SU-DHL-6 (cell line): ENCODE measurements around the gene KCNC3.

Source experiments
- H2AFZ ChIP-seq: fragments of 200-600 bp; sonication (generic); 2 replicates; pipeline ENCODE4 v1.6.1; 2014; ENCODE audit warnings: low read depth, mild to moderate bottlenecking, moderate library complexity, mixed read lengths, antibody characterized with exemption, low read length; ENCODE audit not compliant: severe bottlenecking
- H3F3A ChIP-seq: fragments of 200-600 bp; shearing (Covaris generic); 2 replicates; pipeline ENCODE4 v1.6.0; 2016; ENCODE audit warnings: antibody characterized with exemption, mild to moderate bottlenecking; ENCODE audit not compliant: insufficient read depth
- H3K27ac ChIP-seq: fragments of 200-600 bp; sonication (generic); 2 replicates; pipeline ENCODE4 v1.5.1; 2016; ENCODE audit warnings: low read depth, mild to moderate bottlenecking, low read length, moderate library complexity, mixed read lengths
- H3K27me3 ChIP-seq: fragments of 200-600 bp; sonication (generic), shearing (Covaris generic); 2 replicates; pipeline ENCODE4 v1.6.0; 2014; ENCODE audit warnings: mild to moderate bottlenecking, low read length
- H3K36me3 ChIP-seq: fragments of 200-600 bp; sonication (generic); 2 replicates; pipeline ENCODE4 v1.6.1; 2014; ENCODE audit warnings: mild to moderate bottlenecking, low read length, mixed read lengths
- H3K4me2 ChIP-seq: fragments of 300-600, 200-600 bp; shearing (Covaris generic), sonication (generic); 2 replicates; pipeline ENCODE4 v1.6.0; 2014; ENCODE audit warnings: low read length, low read depth, mild to moderate bottlenecking; ENCODE audit not compliant: poor library complexity, severe bottlenecking
- H3K4me3 ChIP-seq: fragments of 200-600 bp; sonication (generic); 2 replicates; pipeline ENCODE4 v1.5.1; 2014; ENCODE audit warnings: antibody characterized with exemption, low read length, mild to moderate bottlenecking, mixed read lengths; ENCODE audit not compliant: insufficient read depth, poor library complexity, severe bottlenecking
- H3K79me2 ChIP-seq: fragments of 200-600 bp; sonication (generic); 2 replicates; pipeline ENCODE4 v1.6.1; 2014; ENCODE audit warnings: mild to moderate bottlenecking, low read length, moderate library complexity; ENCODE audit not compliant: insufficient read depth
- H3K9ac ChIP-seq: fragments of 200-600 bp; sonication (generic); 2 replicates; pipeline ENCODE4 v1.7.0; 2014; ENCODE audit warnings: mild to moderate bottlenecking, low read length
- H3K9me2 ChIP-seq: fragments of 200-600 bp; sonication (generic); replicated peaks from 2 replicates; pipeline ENCODE4 v1.6.1; 2014; ENCODE audit warnings: low read length; ENCODE audit not compliant: insufficient read depth
- H3K9me3 ChIP-seq: fragments of 200-600 bp; sonication (generic); 2 replicates; pipeline ENCODE4 v1.6.1; 2014; ENCODE audit warnings: low read length, mixed read lengths; ENCODE audit not compliant: insufficient read depth
- H4K20me1 ChIP-seq: fragments of 200-600 bp; sonication (generic); 2 replicates; pipeline ENCODE4 v1.6.1; 2014; ENCODE audit warnings: low read depth, mild to moderate bottlenecking, antibody characterized with exemption, low read length, moderate library complexity, mixed read lengths
- EZH2phosphoT487 ChIP-seq: fragments of 200-600 bp; sonication (generic), shearing (Covaris generic); conservative IDR thresholded peaks from 2 replicates; pipeline ENCODE4 v1.6.1; 2018; ENCODE audit warnings: mild to moderate bottlenecking, antibody characterized with exemption, low read length, moderate library complexity, mixed read lengths
- TF ChIP-seq, protein P1 (sequence below): fragments of 200-600 bp; sonication (generic); IDR thresholded peaks from one replicate; pipeline ENCODE4 v1.5.1; 2017; ENCODE audit warnings: antibody characterized with exemption, mild to moderate bottlenecking, low read length, moderate library complexity; ENCODE audit not compliant: insufficient read depth, poor library complexity, severe bottlenecking

Gene KCNC3

DNA sequence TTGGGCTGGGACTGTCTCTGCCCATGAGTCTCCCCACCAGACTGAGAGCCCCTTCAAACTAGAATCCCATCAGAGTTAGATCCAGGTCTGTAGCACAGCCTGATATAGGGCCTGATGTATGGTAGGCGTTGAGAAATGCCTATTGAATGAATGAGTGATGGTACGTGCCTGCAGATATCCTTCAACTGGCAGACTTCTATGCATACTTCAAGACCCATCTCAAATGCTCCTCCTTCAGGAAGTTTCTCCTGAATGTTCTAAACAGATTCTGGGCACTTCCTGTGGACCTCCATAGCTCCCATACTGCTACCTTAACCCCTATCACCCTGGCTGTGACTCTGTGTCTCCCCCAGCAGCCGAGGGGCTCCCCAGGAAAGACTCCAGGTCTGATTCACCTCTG lies 48.2 kb downstream of the KCNC3 start:
- H3K36me3 ChIP-seq, result no peaks in the 10 kb centered on the region
- H3F3A ChIP-seq, result no peaks in the 10 kb centered on the region
- H3K27me3 ChIP-seq, result no peaks in the 10 kb centered on the region
- TF ChIP-seq, protein P1, sequence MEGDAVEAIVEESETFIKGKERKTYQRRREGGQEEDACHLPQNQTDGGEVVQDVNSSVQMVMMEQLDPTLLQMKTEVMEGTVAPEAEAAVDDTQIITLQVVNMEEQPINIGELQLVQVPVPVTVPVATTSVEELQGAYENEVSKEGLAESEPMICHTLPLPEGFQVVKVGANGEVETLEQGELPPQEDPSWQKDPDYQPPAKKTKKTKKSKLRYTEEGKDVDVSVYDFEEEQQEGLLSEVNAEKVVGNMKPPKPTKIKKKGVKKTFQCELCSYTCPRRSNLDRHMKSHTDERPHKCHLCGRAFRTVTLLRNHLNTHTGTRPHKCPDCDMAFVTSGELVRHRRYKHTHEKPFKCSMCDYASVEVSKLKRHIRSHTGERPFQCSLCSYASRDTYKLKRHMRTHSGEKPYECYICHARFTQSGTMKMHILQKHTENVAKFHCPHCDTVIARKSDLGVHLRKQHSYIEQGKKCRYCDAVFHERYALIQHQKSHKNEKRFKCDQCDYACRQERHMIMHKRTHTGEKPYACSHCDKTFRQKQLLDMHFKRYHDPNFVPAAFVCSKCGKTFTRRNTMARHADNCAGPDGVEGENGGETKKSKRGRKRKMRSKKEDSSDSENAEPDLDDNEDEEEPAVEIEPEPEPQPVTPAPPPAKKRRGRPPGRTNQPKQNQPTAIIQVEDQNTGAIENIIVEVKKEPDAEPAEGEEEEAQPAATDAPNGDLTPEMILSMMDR, result no peak
- TF ChIP-seq EZH2phosphoT487, result no peak
- no peak overlapping the region for H3K27ac ChIP-seq
- H3K9me3 ChIP-seq, result no peaks in the 10 kb centered on the region
- no peaks in the 10 kb centered on the region for H3K79me2 ChIP-seq
- no peak overlapping the region for H3K4me3 ChIP-seq
- no peaks in the 10 kb centered on the region for H4K20me1 ChIP-seq
- no peak overlapping the region for H3K4me2 ChIP-seq
- no peaks in the 10 kb centered on the region for H3K9me2 ChIP-seq
- H3K9ac ChIP-seq, result no peak overlapping the region
- no peak overlapping the region for H2AFZ ChIP-seq

DNA sequence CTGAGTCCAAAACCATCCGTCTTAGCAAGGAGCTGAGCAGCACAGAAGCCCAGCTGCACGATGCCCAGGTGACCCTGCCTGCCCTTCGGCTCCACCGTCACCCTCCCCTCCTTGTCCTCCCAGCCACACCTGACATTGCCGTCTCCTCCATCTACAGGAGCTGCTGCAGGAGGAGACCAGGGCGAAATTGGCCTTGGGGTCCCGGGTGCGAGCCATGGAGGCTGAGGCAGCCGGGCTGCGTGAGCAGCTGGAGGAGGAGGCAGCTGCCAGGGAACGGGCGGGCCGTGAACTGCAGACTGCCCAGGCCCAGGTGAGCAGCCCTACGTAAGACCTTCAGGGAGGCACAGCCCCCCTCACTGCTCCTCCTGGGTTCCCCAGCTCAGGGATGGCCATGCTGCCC lies 49.1 kb downstream of the KCNC3 start:
- H4K20me1 ChIP-seq, result no peaks in the 10 kb centered on the region
- H3K4me2 ChIP-seq, result no peak overlapping the region
- TF ChIP-seq, protein P1, result no peak
- no peak for TF ChIP-seq EZH2phosphoT487
- no peak overlapping the region for H3K27ac ChIP-seq
- no peaks in the 10 kb centered on the region for H3K79me2 ChIP-seq
- no peaks in the 10 kb centered on the region for H3K9me3 ChIP-seq
- H3K9me2 ChIP-seq, result no peaks in the 10 kb centered on the region
- H3K4me3 ChIP-seq, result no peak overlapping the region
- H3K9ac ChIP-seq, result no peak overlapping the region
- no peaks in the 10 kb centered on the region for H3F3A ChIP-seq
- H3K27me3 ChIP-seq, result no peaks in the 10 kb centered on the region
- H3K36me3 ChIP-seq, result no peaks in the 10 kb centered on the region
- H2AFZ ChIP-seq, result no peak overlapping the region

DNA sequence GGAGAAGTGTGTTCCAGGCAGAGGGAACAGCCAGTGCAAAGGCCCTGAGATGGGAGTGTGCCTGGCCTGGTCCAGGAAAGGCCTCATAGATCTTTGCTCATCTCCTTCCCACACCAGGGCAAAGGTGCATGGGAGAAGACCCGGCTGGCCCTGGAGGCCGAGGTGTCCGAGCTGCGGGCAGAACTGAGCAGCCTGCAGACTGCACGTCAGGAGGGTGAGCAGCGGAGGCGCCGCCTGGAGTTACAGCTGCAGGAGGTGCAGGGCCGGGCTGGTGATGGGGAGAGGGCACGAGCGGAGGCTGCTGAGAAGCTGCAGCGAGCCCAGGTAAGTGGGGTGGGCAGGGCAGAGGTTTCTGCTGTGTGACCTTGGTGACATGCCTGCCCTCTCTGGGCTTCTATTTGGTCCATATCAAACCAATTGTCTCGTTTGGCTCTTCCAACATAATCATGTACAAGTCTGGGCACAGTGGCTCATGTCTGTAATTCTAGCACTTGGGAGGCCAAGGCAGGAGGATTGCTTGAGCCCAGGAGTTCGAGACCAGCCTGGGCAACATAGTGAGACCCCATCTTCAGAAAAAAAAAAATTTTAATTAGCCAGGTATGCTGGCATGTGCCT lies 51.1 kb downstream of the KCNC3 start:
- Histone ChIP-seq H3K9ac (no peak overlapping the region), H3K79me2 (no peaks in the 10 kb centered on the region), H3K27ac (no peak overlapping the region), H3K4me2 (no peak overlapping the region), H2AFZ (no peak overlapping the region), H3K9me2 (no peaks in the 10 kb centered on the region), H3K9me3 (no peaks in the 10 kb centered on the region), H4K20me1 (no peaks in the 10 kb centered on the region), H3K27me3 (no peaks in the 10 kb centered on the region), H3K36me3 (no peaks in the 10 kb centered on the region), H3F3A (no peaks in the 10 kb centered on the region), H3K4me3 (no peak overlapping the region)
- TF ChIP-seq EZH2phosphoT487, result no peak
- TF ChIP-seq, protein P1, result no peak
